Measurements from ENCODE around the gene PER1. TPM values are rescaled to one million over a fixed set of nuclear protein-coding genes. Genes with fewer than 3 reads are reported as not detected.
A peak's percentile ranks its signal among the peaks of the same experiment; 100 is the strongest.

Gene PER1
- total and polyA plus RNA-seq, 9 of the 15 experiments (the other 6 are each of a cell fraction or from before 2014, with no cell fraction given), result 0.13 to 26.0 (median 3.4) TPM

- 0 out of 2 replicates have a peak, but pooled peaks have one; percentile 27 for TF ChIP-seq SP1 (CRISPR knock-in tag; IDR thresholded peaks at IDR 0.05)
- TF ChIP-seq, protein P1, sequence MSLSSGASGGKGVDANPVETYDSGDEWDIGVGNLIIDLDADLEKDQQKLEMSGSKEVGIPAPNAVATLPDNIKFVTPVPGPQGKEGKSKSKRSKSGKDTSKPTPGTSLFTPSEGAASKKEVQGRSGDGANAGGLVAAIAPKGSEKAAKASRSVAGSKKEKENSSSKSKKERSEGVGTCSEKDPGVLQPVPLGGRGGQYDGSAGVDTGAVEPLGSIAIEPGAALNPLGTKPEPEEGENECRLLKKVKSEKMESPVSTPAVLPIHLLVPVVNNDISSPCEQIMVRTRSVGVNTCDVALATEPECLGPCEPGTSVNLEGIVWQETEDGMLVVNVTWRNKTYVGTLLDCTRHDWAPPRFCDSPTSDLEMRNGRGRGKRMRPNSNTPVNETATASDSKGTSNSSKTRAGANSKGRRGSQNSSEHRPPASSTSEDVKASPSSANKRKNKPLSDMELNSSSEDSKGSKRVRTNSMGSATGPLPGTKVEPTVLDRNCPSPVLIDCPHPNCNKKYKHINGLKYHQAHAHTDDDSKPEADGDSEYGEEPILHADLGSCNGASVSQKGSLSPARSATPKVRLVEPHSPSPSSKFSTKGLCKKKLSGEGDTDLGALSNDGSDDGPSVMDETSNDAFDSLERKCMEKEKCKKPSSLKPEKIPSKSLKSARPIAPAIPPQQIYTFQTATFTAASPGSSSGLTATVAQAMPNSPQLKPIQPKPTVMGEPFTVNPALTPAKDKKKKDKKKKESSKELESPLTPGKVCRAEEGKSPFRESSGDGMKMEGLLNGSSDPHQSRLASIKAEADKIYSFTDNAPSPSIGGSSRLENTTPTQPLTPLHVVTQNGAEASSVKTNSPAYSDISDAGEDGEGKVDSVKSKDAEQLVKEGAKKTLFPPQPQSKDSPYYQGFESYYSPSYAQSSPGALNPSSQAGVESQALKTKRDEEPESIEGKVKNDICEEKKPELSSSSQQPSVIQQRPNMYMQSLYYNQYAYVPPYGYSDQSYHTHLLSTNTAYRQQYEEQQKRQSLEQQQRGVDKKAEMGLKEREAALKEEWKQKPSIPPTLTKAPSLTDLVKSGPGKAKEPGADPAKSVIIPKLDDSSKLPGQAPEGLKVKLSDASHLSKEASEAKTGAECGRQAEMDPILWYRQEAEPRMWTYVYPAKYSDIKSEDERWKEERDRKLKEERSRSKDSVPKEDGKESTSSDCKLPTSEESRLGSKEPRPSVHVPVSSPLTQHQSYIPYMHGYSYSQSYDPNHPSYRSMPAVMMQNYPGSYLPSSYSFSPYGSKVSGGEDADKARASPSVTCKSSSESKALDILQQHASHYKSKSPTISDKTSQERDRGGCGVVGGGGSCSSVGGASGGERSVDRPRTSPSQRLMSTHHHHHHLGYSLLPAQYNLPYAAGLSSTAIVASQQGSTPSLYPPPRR (CRISPR knock-in tag; IDR thresholded peaks at IDR 0.05; ENCODE audit: borderline replicate concordance), result 0 out of 2 replicates have a peak, but pooled peaks have one; percentile 19
- 0 out of 2 replicates have a peak, but pooled peaks have one; percentile 40 for TF ChIP-seq ETV5 (CRISPR knock-in tag; IDR thresholded peaks at IDR 0.05; ENCODE audit: low read depth)
- no peak for TF ChIP-seq SRSF1 (IDR thresholded peaks at IDR 0.05; ENCODE audit: low read depth, low read length)
- peak; percentile 49 for TF ChIP-seq SAP30 (IDR thresholded peaks at IDR 0.05; ENCODE audit: borderline replicate concordance, insufficient read depth, low read depth, low read length, poor library complexity, severe bottlenecking)
Observed at GRCh38 chr17:8175795-8176196, 23.6 kb upstream of the PER1 start (continued).

All from K562 (cell line).